ENCODE results near the gene SPOP.

DNA sequence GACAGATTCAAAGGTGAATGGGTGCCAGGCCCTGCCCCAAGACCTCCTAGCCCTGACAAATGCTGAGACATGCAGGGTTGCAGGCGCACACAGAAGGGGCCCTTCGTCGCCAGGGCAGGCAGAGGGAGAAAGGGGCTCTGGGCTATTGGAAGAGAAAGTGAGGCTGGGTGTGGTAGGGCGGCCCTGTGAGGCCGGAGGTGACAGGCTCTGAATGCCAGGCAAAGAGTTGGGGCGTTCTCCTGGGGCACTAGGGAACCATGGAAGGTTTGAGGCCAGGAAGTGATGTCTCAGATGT, 128.6 kb downstream of the SPOP start:
- TF ChIP-seq CTCF (IDR thresholded peaks at IDR 0.05) (no peak), EP300 (IDR thresholded peaks at IDR 0.05; ENCODE audit: low read depth) (no peak), POLR2AphosphoS5 (IDR thresholded peaks at IDR 0.05) (no peak), POLR2A (IDR thresholded peaks at IDR 0.05) (no peak)
